K562 treated with DMSO at 1 percent for 4 hours (cell line): Measurements from ENCODE around the gene TMOD3. TPM values are rescaled to one million over a fixed set of nuclear protein-coding genes. Genes with fewer than 3 reads are reported as not detected.

Experiments
- total RNA-seq: library from RNA; unstranded; fragments of 300-600 nt; gene quantifications from 2 replicates; pipeline ENCODE4 v1.2.3, GENCODE V29; 2022; ENCODE audit not compliant: insufficient read depth

The TMOD3 gene
- total RNA-seq: 11.0 and 13.3 TPM in 2 replicates

GRCh38 chr15:51829376-51830275, at the start of gene TMOD3:
Gene TMOD3, plus strand, starts transcription at chr15:51829653. Its CDS starts 33,232 bp downstream, at chr15:51862885.

Other genes with a start within 250 kb of the TMOD3 start
- gene DMXL2, start 206.9 kb upstream of the TMOD3 start, total RNA-seq: 39.3 and 39.8 TPM in 2 replicates
- gene SCG3, start 148.2 kb upstream of the TMOD3 start, total RNA-seq: 8.5 and 14.9 TPM in 2 replicates
- 3.3 and 6.2 TPM in 2 replicates for gene LYSMD2, start 92.0 kb upstream of the TMOD3 start, total RNA-seq
- gene TMOD2, start 78.1 kb upstream of the TMOD3 start, total RNA-seq: 1.8 and 2.5 TPM in 2 replicates
- gene LEO1, start 142.1 kb downstream of the TMOD3 start, total RNA-seq: 22.4 TPM in 2 replicates
- 24.5 and 27.8 TPM in 2 replicates for gene MAPK6, start 189.6 kb downstream of the TMOD3 start, total RNA-seq